GM21381 (cell line): ENCODE data around the gene OGFRL1.

Experiments used
- ATAC-seq: cut with Tn5 transposase; IDR thresholded peaks from one replicate; pipeline ENCODE4 v1.9.1; 2021; ENCODE audit warnings: mild to moderate bottlenecking, moderate library complexity; ENCODE audit not compliant: unreplicated experiment

The OGFRL1 gene

GRCh38 chr6:71284785-71285184 lies 3.8 kb upstream of the OGFRL1 start:
- no peak for ATAC-seq

- ATAC-seq, result no peak
Observed at GRCh38 chr6:71287038-71287437, 1.6 kb upstream of the OGFRL1 start.

GRCh38 chr6:71287926-71288227 lies 734 bp upstream of the OGFRL1 start:
- no peak for ATAC-seq

DNA sequence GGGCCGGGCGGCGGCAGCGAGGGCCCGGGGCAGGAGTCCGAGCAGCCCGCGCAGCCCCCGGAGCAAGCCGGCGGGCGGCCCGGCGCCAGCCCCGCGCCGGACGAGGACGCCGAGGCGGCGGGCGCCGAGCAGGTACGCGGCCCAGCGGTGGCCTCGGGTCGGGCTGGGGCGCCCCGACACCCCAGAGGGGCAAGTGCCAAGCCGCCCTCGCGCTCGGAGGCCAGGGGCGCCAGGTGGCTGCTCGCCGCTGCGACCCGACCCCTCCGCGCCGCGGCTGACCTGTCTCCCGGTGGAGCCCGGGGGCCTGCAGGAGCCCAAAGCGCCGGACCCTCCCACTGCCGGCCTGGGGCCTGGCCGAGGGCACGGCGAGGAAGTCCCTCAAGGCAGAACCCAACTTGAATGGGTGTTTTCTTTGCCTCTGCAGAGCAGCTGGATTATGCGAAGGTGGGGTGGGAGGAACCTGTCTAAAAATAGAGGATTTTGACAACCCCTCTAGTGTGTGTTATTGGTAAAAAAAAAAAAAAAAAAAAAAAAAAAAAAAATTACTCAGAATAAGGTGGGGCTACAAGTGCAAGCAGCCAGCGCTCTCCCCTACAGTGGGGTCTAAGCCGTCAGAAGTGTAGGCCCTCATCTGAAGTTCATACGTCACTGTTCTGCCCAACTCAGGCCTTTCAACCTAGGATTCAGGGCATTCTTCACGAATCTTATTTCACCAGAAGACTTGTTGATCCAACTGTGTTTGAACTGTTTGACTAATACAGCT lies 609 bp downstream of the OGFRL1 start:
- ATAC-seq, result peak; percentile 30

GRCh38 chr6:71289802-71290175 lies 1.2 kb downstream of the OGFRL1 start:
- no peak for ATAC-seq

DNA sequence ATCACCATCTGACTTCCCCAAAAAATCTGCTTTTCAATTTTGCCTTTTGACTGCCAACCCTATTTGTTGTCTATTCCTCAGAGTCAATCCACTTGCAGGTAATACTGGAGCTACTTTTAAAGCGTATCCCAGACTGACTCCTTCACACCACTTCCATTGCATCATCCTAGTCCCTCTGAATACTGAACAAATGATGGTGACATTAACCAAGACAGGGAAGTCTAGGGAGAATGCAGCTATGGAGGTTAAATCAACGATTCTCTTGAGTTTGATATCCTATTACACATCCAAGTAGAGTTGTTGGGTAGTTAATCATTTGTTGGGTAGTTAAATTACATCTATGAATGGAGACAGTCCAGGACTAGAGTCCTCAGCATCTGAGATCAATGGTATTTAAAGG lies 2.0 kb downstream of the OGFRL1 start:
- ATAC-seq, result no peak

DNA sequence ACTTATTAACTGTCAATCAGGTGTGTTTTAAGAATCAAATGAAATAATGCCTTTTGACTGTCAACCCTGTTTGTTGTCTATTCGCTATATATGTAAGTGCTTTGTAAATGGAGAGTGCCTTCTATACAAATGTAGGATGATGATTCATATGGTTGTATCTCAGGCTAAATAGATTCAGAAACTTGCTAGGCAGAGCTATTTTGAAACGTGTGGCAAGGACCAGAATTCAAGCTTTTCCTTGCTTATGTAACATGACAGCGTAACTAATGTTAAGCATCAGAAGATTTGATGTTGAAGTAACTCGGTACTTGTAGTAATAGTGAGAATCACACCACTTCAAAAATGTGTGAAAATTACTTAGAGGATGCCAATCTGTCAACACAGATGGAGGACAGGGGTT lies 3.4 kb downstream of the OGFRL1 start:
- no peak for ATAC-seq

DNA sequence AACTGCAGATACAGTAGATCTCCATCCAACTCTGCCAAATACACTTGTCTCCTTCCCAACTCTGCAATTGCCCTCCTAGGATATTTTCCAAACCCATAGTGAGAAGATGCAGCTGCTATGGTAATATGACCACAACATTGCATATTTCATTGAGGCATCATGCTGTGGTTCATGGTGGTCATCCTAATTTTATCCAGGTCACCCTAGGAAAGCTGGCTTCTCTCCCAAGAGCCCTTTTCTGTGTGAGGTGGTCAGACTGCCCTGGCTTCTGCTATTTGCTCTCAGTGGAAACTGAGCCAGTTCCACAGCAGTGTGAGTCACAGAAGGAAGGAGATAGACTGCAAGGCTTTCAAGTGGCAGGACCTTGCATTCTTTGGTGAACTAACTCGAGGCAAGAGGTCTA lies 5.5 kb downstream of the OGFRL1 start:
- no peak for ATAC-seq

GRCh38 chr6:71298459-71298858 lies 9.8 kb downstream of the OGFRL1 start:
- no peak for ATAC-seq

- no peak for ATAC-seq
Observed at GRCh38 chr6:71299541-71300470, 11.2 kb downstream of the OGFRL1 start.

- no peak for ATAC-seq
Observed at GRCh38 chr6:71300561-71301168, 12.1 kb downstream of the OGFRL1 start.

DNA sequence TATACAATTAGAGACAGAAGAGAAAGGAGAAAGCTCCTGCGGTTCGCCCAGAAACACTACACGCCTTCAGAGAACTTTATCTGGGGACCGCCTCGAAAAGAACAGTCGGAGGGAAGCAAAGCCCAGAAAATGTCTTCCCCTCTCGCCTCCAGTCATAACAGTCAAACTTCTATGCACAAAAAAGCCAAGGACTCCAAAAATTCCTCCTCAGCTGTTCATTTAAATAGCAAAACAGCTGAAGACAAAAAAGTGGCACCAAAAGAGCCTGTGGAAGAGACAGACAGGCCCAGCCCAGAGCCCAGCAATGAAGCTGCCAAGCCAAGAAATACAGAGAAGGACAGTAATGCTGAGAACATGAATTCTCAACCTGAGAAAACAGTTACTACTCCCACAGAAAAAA lies 12.9 kb downstream of the OGFRL1 start:
- ATAC-seq, result no peak

- ATAC-seq, result no peak
Observed at GRCh38 chr6:71309656-71310055, 21.0 kb downstream of the OGFRL1 start.

DNA sequence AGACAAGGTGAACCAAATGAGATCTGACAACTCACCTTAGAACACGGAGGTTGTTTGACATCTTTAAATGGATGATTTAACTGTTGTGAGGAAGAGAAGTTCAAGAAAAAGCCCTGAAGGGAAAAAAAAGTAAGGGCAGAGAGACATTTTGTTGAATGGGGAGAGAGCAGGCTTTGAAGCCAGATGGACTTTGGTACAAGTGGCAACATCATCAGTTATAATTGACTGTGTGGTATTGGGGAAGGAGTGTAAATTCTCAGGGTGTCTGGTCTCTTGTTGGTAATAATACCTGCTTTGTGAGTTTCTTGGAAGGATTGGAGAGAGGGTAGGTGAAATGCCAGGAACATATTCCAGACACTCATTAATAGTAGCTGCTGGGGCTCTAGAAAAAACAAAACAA lies 21.6 kb downstream of the OGFRL1 start:
- ATAC-seq, result no peak

DNA sequence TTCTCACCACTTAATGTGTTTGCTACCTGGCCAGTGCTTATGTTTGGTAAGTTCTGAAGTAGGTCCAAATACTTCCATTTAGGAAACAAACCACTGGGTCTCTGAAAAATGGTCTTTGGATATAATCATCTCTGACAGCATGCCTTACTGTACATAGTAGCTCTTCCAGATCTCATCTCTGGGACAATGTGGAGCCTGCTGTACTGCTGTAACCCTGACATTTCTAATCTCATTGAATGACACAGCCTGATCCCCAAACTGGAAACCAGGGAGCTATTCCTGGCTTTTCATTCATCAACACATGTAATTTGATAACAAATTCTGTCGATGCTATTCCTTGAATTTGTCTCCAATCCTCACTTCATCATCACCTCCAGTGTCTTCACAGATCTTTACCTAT lies 23.5 kb downstream of the OGFRL1 start:
- no peak for ATAC-seq

GRCh38 chr6:71317441-71317840 lies 28.8 kb downstream of the OGFRL1 start:
- ATAC-seq, result no peak

DNA sequence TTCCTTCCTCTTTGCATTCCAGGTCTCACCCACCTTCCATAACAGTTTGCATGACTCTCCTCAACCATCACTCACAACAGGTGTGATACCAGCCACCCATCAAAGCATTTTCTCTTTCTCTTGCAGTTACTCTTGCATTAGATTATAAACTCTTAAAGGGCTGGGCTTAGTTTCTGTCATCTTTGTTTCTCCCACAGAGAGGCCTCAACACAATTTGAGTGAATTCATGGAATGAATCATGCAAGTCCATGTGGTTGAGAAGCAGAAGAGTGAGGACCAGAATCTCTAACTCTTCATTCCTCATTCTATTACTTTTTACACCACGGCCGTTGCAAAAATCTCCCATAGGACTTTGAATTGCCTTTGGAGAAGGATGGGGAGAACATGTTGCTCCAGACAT lies 31.4 kb downstream of the OGFRL1 start:
- no peak for ATAC-seq

- ATAC-seq, result no peak
Observed at GRCh38 chr6:71321314-71321713, 32.7 kb downstream of the OGFRL1 start.

- no peak for ATAC-seq
Observed at GRCh38 chr6:71324194-71324785, 35.7 kb downstream of the OGFRL1 start.

GRCh38 chr6:71326611-71327010 lies 38.0 kb downstream of the OGFRL1 start:
- ATAC-seq, result no peak

GRCh38 chr6:71330501-71330900 lies 41.9 kb downstream of the OGFRL1 start:
- no peak for ATAC-seq

GRCh38 chr6:71332012-71332411 lies 43.4 kb downstream of the OGFRL1 start:
- no peak for ATAC-seq
